Activated CD4-positive, CD25-positive, alpha-beta regulatory T cell (primary cell): ENCODE results near the gene PLXDC2.
"Not testable (repeated sequence)": the region's sequence is repeated elsewhere in the genome, so short reads cannot be mapped to it uniquely, and the experiment has no call there.

Source experiments
- DNase-seq, 4 experiments: peaks; one replicate each; lab custom pipeline; 2025; lab: John Stamatoyannopoulos, UW

The PLXDC2 gene

DNA sequence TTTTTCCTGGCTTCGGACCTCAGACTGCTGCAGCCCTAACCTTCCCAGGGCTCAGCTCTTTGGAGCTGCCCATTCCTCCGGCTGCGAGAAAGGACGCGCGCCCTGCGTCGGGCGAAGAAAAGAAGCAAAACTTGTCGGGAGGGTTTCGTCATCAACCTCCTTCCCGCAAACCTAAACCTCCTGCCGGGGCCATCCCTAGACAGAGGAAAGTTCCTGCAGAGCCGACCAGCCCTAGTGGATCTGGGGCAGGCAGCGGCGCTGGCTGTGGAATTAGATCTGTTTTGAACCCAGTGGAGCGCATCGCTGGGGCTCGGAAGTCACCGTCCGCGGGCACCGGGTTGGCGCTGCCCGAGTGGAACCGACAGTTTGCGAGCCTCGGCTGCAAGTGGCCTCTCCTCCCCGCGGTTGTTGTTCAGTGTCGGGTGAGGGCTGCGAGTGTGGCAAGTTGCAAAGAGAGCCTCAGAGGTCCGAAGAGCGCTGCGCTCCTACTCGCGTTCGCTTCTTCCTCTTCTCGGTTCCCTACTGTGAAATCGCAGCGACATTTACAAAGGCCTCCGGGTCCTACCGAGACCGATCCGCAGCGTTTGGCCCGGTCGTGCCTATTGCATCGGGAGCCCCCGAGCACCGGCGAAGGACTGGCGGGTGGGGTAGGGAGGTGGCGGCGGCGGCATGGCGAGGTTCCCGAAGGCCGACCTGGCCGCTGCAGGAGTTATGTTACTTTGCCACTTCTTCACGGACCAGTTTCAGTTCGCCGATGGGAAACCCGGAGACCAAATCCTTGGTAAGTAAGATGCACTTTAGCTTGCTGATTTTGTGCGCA lies at the start of gene PLXDC2:
PLXDC2 (plus strand) TSS at position 22 of the 820 bp plus-strand sequence.
- no peak for DNase-seq

DNA sequence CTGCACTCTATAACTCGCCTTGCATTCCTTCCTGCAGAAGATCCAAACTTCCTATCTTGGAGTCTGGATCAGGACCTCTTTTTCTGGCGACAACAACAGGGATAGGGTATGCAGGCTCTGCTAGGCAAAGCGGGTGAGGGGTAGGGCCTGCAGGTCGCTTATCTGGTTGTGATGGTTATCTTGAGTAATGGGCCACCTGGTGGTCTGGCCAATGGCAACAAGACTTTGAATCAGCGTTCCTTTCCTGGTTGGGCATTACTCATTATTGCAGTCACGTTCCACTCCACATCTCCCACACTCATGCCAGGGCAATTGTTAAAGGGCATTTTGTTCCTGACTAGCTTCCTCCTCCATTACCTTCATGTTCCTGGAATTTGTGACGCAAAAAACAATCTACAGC lies 48.4 kb upstream of the PLXDC2 start:
- DNase-seq = no peak

DNA sequence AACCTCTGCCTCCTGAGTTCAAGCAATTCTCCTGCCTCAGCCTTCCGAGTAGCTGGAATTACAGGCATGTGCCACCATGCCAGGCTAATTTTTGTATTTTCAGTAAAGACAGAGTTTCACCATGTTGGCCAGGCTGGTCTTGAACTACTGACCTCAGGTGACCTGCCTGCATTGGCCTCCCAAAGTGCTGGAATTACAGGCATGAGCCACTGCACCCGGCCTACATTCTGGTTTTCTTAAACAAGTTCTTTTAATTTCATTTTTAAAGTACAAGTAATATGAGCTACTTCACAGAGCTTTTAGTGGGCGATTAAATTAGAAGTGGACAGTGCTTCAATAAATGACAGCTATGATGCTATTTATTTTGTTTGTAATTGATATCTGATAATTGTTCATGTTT lies 46.4 kb upstream of the PLXDC2 start:
- not testable (repeated sequence) for DNase-seq

DNA sequence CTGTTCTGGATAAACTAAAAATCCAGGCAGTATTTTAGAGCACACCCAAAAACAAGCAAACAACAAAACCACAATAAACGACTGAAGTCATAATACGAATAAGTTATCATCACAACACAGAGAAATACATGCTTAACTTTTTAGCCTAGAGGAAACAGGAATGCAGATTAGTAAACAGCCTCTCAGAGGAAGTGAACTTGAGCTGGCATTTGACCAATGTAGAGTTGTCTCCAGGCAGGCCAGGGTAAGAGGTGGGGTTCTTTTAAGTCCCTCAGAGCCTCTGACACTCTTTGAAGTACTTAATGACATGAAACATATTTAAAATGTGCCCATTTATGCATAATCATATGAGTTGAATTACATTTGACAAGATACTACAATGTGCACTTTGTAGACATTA lies 43.3 kb upstream of the PLXDC2 start:
- no peak for DNase-seq

DNA sequence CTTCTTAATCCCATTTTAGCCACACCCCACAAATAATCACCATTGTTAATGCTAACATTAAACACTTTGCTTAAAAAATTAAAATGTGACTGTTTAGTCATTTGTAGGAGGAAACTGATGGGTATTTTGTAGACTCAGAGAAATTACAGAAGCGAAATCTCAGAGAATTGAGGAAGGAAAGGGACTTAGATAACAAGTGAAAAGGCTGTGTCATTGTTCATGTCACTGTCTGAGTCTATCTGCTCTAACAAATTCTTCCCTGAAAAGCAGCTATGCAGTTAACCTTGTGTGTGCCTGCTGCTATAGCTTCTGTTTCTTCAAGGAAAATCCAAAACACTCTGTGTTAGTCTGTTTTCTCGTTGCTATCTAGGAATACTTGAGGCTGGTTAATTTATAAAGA lies 40.9 kb upstream of the PLXDC2 start:
- DNase-seq = no peak

DNA sequence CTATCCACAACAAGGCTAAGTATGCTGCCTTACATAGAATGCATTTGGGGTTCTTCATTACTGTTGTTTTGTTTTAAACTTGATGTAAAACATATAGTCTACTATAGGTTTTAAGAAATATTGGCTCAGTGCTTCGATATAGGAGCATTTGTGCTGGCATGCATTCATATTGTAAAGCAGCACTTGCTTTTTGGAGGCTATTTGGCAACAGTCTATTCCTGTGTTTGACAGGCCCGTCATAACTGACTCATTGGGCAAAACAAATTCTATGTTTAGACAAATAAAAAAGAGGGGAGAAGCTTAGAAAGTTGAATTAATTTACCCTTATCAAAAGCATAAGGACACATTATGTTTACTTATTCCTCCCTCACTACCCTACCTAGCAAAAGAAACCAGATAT lies 38.4 kb upstream of the PLXDC2 start:
- DNase-seq = no peak

DNA sequence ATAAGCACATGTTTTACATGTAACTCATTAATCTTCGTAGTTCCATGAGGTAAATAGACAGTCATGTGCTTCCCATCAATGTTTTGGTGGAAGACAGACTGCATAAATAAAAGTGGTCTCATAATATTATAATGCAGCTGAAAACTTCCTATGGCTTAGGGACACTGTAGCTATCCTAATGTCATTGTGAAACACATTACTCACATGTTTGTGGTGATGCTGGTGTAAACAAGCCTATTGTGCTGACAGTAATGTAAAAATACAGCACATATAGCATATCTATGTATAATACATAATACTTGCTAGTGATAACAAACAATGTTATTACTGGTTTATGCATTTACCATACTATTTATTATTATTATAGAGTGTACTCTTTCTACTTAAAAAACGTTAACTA lies 37.2 kb upstream of the PLXDC2 start:
- DNase-seq = no peak

DNA sequence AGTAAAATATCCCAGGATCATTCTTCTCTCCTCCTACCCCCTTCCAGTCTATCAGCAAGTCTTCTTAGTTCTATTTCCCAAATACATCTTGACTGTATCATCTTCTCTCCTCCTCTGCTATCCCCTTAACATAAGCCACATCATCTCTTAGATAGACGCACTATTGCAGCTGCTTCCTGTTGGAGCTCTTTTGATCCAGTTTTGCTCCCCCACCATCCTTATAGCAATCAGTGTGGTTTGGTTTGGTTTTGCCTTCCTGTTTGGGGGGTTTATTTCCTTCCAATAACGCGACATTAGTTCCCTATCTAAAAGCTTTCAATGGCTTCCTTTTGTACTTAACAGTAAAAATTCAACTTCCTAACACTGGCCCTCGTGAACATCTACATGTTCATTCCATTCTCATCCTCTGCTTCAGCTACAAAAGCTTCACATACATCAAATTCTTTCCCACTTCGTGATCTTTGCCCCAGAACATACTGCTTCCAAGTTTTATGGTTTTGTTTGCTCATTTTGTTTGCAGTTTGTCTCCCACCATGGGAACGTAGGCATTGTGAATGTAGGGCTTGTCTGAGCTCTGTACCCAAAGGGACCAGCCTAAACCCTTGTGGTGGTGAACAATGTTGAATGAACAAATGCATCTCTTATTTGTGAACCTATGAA lies 33.7 kb upstream of the PLXDC2 start:
- DNase-seq = no peak

DNA sequence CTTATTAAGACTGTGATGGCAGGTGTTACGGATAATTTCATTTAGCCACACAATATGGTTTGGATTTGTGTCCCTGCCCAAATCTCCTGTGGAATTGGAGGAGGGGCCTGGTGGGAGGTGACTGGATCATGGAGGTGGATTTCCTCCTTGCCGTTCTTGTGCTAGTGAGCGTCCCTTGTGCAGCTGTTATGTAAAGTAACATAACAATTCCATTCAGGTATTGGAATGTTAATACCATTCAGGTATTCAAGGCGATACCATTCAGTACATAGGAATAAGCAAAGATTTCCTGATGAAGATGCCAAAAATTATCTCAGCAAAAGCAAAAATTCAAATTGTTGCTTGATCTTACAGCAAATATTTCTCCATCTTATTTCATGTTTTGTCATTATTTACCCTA lies 32.5 kb upstream of the PLXDC2 start:
- DNase-seq = no peak

DNA sequence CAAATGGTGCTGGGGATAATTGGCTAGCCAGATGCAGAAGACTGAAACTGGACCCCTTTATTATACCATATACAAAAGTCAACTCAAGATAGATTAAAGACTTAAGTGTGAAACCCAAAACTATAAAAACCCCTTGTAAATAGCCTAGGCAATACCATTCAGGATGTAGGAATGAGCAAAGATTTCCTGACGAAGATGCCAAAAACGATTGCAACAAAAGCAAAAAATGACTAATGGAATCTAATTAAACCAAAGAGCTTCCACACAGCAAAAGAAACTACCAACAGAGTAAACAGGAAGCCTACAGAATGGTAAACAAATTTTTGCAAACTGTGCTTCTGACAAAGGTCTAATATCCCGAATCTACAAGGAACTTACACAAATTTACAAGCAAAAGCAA lies 30.9 kb upstream of the PLXDC2 start:
- DNase-seq = no peak

DNA sequence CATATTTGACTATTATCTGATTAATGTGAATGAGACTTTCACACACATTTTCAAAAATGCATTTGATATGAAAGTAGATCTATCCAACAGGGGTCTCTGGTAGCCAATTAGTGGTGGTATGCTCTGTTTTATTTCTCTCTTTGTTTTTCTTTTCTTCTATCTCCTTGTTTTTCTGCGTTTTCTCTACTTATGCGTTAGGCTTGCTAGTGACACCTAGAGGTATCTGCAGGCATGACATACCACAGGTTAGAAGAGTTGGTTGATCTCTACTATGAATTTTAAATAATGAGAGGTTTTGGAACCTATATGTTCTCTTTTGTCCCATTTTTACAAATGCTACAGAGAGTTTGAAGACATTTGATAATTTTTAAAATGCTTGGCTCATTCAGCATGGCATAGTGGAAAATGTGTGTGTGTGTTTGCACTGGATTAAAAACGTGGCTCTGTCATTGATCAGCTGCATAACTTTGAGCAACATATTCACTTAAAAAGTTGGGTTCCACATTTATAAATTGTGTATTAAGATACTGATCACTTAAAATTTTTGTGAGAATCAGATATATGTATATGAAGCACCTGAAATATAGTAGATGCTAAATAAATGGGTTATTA lies 28.1 kb upstream of the PLXDC2 start:
- no peak for DNase-seq

DNA sequence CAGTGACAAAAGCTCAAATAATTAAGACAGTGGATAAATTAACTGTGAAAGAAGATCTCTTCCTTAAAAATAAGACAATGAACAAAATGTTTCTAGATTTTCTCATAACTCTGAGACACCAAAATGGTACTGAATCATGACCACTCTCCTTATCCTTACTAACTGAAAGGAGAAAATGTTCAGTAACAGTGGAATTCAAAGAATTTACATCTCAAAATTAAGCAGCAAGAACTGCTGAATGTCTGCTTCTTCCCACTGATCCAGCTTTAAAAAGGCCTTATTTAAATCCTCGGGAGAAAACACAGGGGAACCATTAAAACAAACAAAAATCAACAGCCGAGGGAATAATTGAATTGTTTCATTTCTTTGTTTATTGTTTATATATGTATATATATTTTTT lies 27.3 kb upstream of the PLXDC2 start:
- no peak for DNase-seq

DNA sequence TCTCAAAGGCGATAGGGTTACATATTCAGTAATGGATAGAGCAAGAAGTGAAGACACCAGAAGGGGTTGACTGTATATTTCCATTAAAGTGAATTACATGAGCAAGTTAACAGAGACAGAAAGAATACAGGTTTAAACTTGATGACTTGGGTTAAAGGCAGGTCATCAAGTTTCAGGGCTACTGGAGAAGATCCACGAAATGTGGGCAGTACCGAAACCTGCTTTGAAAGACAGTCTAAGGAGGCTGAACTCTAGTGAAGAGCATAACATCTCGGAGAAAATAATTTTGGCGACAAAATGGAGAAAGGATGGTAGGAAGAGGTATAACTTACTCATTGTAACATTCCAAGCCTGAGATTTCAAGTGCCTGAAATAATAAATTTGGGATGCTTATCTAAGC lies 26.6 kb upstream of the PLXDC2 start:
- no peak for DNase-seq

DNA sequence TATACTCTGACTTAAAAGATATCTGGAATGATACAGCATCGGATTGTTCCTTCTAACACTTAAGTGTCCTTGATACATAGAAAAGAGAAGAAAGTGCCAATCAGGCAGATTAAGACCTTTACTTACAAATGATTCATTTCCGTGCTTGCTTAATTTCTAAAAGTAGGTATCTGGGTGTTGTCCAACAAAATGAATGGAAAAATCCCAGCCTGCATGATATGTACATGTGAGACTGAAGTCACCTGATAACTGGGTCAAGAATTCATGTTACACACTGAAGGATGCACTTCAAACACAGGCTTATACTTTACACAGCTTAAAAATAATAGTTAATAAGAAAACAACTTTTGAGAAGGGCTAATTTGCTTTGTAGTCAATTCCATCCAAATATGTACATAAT lies 25.2 kb upstream of the PLXDC2 start:
- no peak for DNase-seq

DNA sequence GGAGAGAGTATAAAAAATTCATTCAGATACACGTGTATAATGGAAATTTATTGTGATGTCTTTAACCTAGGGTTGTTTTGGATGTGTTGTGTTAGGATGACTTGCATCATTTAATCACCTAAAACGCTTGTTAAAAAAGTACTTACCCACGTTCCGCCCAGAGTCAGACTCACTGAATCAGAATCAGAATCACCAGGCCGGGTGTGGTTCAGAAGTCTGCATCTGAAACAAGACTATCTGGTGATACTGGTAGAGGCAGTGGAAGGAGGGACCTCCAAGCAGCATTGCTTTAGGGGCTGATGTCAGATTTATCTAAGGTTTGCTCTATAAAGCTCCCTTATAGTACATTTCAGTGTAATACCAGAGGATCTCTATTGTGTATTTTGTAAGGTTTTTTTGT lies 20.5 kb upstream of the PLXDC2 start:
- DNase-seq = no peak

DNA sequence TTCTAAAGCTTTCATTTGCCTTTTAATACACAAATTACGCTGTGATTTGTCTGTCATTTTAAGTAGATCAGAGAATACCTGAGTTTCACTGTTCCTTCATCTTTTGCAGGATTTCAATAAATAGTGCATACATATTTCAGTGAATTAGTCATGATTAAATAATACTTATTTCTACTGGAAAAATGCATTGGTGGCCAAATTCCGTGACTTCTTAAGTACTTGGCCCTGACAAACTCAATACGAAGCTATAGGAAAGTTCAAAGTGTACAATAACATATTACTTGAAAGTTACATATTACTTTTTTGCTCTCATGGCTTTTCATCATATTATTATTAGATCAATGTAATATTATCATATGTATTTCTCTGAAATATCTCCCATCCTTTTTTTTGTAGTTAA lies 16.1 kb upstream of the PLXDC2 start:
- DNase-seq = no peak

DNA sequence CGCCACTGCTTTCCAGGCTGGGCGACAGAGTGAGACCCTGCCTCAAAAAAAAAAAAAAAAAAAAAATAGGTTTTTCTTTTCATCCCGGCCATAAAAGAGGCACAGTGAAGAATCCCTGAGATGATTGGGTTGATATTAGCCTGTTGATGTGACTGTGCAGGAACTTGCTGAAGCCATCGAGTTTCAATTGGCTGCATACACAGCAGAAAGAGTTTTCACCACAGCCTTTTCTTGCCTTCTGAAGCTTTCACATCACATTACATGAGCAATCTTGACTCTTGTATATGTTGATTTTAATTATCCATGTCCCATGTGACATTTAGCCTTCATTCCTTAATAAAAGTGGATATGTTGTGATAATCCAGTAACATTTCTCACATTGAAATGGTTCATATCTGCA lies 14.9 kb upstream of the PLXDC2 start:
- no peak for DNase-seq

DNA sequence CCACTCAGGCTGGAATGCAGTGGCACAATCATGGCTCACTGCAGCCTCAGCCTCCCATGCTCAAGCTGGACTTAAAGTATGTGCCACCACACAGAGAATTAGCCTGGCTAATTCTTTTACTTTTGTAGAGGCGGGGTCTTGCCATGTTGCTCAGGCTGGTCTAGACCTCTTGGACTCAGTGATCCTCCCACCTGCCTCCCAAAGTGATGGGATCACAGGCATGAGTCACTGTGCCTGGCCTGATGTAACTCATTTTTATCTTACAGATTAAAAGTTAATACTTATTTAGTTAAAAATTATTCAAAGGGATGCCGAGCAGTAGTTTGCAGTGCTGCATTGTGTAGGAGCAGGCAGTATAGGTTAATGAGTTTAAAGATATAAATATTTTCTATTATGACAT lies 12.6 kb upstream of the PLXDC2 start:
- DNase-seq = no peak

DNA sequence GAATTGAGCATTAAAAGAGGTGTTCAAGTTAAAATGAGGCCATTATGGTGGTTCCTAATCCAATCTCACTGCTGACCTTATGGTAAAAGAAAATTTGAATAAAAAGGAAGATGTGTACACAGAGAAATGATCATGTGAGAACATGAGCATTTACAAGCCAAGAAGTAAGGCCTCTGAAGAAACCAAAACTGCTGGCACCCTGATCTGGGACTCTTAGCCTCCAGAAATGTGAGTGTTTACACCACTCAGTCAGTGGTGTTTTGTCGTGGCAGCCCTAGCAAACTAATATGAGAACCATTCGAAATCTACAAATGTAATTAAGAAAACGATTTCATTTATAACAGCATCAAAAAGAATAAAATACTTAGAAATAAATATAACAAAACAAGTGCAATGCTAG lies 6.8 kb upstream of the PLXDC2 start:
- DNase-seq = no peak

DNA sequence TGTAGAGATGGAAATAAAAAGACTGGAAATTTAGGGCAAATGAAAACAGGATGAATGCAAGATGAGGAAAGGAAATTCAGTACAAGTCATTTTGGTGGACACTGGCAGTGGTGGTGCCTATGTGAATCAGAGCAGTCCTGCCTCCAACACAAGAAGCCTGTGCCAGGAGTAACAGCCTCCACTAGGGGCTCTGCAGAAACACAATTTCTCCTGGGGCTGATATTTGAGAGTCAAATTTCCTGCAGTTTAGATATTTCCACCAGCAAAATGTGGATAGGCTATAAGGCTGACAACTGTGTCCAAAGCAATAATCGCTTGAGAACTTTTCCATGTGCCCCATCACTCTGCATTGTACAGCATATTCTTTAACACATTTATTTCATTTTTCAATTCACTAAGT lies 4.7 kb upstream of the PLXDC2 start:
- no peak for DNase-seq

DNA sequence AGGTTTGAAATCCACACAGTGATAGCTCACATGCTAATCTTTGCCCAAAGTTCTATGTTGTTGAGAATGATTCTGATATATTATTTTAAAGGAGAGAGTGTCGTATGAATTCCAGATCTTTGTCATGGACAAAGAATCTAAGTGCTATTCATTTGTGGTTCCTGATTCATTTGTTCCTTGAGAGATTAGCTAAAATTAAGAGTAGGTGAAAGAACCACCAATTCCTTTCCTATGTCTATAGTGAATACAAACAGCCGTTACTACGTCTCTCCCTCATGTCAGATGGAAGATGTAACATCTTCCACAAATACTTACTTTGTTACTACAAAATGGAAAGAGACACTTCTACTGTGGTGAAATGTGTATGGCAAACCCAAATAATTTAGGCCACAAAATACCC lies 3.3 kb upstream of the PLXDC2 start:
- DNase-seq = no peak

DNA sequence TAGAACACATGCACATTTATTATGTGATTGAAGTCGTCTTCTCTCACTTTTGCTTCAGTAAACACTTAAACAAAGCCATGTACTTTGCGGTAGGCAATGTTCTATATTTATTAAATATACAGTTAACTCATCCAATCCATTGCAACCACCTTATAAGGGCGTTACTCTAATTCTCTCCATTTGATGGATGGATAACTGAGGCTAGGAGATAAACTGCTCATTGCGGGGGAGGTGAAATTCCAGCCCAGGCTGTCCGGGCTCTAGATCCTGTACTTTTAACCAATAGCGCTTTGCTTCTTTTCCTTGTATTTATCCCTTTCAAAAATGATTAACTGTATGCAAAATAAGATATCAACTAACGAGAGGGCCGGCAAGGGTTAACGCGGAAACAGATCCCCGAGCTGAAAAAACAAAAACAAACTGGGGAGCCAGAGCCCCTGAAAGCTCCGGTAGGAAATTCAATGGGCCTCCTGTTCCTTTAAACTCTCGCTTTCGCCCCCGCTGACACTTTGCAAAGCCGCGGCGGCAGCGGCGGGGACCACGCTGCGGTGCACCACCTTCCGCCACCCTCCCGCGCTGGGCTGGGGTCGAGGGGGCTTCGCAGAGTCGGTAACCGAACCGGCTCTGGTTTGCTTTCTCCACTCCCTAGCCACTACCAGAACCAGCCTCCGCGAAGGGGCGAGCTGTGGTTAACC lies 1.0 kb upstream of the PLXDC2 start:
- DNase-seq = no peak
